Right atrium auricular region (tissue), 2 donors: Measurements from ENCODE around the gene RIOX2. TPM values are rescaled to one million over a fixed set of nuclear protein-coding genes. Genes with fewer than 3 reads are reported as not detected.
"Not testable (repeated sequence)": the region's sequence is repeated elsewhere in the genome, so short reads cannot be mapped to it uniquely, and the experiment has no call there.

ENCODE experiments used
- DNase-seq: peaks from one replicate; pipeline ENCODE4 v3.0.0-alpha.2; 2019; ENCODE audit warnings: low spot score
- H3K27ac ChIP-seq, 2 donors: fragments of 200-600 bp; sonication (generic); 1 replicate in 1 of 2; 2 replicates in 1 of 2; pipeline ENCODE4 v1.5.1; 2016 to 2019
- H3K27me3 ChIP-seq, 2 donors: fragments of 200-600 bp; sonication (generic); one replicate each; pipeline versions ENCODE4 v1.5.1 to v1.6.0; 2017 to 2019
- H3K36me3 ChIP-seq: fragments of 200-600 bp; sonication (generic); one replicate; pipeline ENCODE4 v1.5.1; 2016
- H3K4me1 ChIP-seq, 2 donors: fragments of 200-600 bp; sonication (generic); one replicate each; pipeline versions ENCODE4 v1.5.1 to v1.6.0; 2017 to 2019
- H3K4me3 ChIP-seq, 2 donors: fragments of 200-600 bp; sonication (generic); 1 replicate in 1 of 2; 2 replicates in 1 of 2; pipeline ENCODE4 v1.5.1; 2017 to 2019; ENCODE audit warnings: mild to moderate bottlenecking in 1 of 2, moderate library complexity in 1 of 2
- H3K9me3 ChIP-seq, 2 donors: fragments of 200-600 bp; sonication (generic); one replicate each; pipeline ENCODE4 v1.5.1; 2019
- total RNA-seq, 2 donors: library from RNA; depleted of rRNA; stranded (reverse); fragments of >200 nt; gene quantifications; one replicate each; pipeline ENCODE4 v1.1.0, GENCODE V29; 2016
- TF ChIP-seq, protein P1 (sequence below), 2 donors: fragments of 200-600 bp; sonication (generic); IDR thresholded peaks; one replicate each; pipeline ENCODE4 v1.5.1; 2019; ENCODE audit warnings: antibody characterized with exemption in 2 of 2

Gene RIOX2
- total RNA-seq, 2 donors from 2014 or later = 9.5 to 13.6 TPM

GRCh38 chr3:98012979-98013378 lies 40.7 kb upstream of the RIOX2 start:
- DNase-seq = no peak
- H3K36me3 ChIP-seq = no peaks in the 10 kb centered on the region
- H3K4me1 ChIP-seq = peaks cover 0 to 9% of the 10 kb centered on the region in 2 donors
- H3K27me3 ChIP-seq = no peaks in the 10 kb centered on the region
- TF ChIP-seq, protein P1, sequence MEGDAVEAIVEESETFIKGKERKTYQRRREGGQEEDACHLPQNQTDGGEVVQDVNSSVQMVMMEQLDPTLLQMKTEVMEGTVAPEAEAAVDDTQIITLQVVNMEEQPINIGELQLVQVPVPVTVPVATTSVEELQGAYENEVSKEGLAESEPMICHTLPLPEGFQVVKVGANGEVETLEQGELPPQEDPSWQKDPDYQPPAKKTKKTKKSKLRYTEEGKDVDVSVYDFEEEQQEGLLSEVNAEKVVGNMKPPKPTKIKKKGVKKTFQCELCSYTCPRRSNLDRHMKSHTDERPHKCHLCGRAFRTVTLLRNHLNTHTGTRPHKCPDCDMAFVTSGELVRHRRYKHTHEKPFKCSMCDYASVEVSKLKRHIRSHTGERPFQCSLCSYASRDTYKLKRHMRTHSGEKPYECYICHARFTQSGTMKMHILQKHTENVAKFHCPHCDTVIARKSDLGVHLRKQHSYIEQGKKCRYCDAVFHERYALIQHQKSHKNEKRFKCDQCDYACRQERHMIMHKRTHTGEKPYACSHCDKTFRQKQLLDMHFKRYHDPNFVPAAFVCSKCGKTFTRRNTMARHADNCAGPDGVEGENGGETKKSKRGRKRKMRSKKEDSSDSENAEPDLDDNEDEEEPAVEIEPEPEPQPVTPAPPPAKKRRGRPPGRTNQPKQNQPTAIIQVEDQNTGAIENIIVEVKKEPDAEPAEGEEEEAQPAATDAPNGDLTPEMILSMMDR (IDR thresholded peaks at IDR 0.05) = no peak
- no peak overlapping the region for H3K4me3 ChIP-seq
- H3K9me3 ChIP-seq = peaks cover 0 to 4% of the 10 kb centered on the region in 2 donors
- no peak overlapping the region for H3K27ac ChIP-seq

- H3K9me3 ChIP-seq, H3K36me3 ChIP-seq, H3K27me3 ChIP-seq, DNase-seq, H3K4me1 ChIP-seq, H3K4me3 ChIP-seq, H3K27ac ChIP-seq: not testable (repeated sequence)
Observed at GRCh38 chr3:98010883-98011449, 38.7 kb upstream of the RIOX2 start.

DNA sequence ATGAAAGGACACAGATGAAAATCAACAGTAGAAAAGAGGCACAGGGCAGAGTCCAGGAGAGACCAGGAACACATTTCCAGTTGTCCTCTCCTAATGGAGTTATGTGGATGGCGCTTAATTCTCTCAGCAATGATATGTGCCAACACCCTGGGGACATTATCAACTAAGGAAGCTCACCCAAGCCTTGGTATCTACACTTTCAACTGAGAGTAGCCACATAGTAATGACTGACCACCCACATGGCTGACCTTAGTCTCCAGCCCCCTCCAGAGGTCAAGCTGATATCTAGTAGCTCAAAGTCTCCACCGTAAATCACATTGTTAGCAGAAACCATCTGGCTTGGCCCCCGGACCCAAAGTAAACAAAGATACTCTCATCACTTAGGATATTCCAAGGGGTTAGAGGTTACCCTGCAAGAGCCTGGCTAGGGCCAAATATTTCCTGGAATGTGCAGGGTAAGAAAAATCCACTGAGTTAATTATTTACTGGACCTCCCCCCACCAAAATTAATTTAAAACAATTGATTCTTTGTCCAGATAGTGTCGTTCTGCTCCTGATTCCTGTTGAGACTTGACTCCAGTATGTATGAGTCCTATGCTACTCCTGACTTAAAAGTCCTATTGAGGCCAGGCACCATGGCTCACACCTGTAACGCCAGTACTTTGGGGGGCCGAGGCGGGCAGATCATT lies 38.1 kb upstream of the RIOX2 start:
- Histone ChIP-seq H3K9me3 (peaks cover 0 to 4% of the 10 kb centered on the region in 2 donors), H3K4me1 (peaks cover 0 to 9% of the 10 kb centered on the region in 2 donors), H3K4me3 (no peak overlapping the region), H3K36me3 (no peaks in the 10 kb centered on the region), H3K27ac (no peak overlapping the region), H3K27me3 (no peaks in the 10 kb centered on the region)
- TF ChIP-seq, protein P1 (IDR thresholded peaks at IDR 0.05) = no peak
- no peak for DNase-seq

GRCh38 chr3:98008855-98009254 lies 36.6 kb upstream of the RIOX2 start:
- DNase-seq = no peak
- H3K9me3 ChIP-seq = peaks cover 0 to 4% of the 10 kb centered on the region in 2 donors
- TF ChIP-seq, protein P1 (IDR thresholded peaks at IDR 0.05) = no peak
- H3K27me3 ChIP-seq = no peaks in the 10 kb centered on the region
- no peaks in the 10 kb centered on the region for H3K36me3 ChIP-seq
- no peak overlapping the region for H3K4me3 ChIP-seq
- peaks cover 0 to 4% of the 10 kb centered on the region in 2 donors for H3K4me1 ChIP-seq
- H3K27ac ChIP-seq = no peak overlapping the region

DNA sequence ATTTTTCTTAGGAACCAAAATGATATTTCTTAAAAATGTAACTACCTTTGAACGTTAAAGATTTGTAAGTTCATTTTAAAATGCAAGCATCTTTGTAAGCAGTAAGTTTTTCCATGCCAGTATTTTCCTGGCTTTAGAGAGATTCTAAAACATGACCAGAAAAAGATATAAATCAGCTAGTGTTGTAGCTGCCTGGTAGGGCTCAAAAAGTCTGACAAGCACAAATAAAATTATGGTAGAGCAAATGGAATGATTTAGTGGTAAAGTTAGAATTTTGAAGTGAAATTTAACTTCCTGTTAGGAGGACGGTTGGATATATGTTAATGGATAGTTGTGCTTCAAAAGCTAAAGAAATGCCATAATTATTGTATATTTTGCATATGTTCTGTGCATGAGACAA lies 33.2 kb upstream of the RIOX2 start:
- Histone ChIP-seq H3K36me3 (no peaks in the 10 kb centered on the region), H3K27ac (no peak overlapping the region), H3K27me3 (no peaks in the 10 kb centered on the region), H3K4me1 (no peaks in the 10 kb centered on the region), H3K4me3 (no peak overlapping the region), H3K9me3 (no peaks in the 10 kb centered on the region)
- TF ChIP-seq, protein P1 (IDR thresholded peaks at IDR 0.05) = no peak
- DNase-seq = no peak

GRCh38 chr3:98004721-98005120 lies 32.5 kb upstream of the RIOX2 start:
- H3K4me1 ChIP-seq = no peaks in the 10 kb centered on the region
- no peaks in the 10 kb centered on the region for H3K27me3 ChIP-seq
- no peaks in the 10 kb centered on the region for H3K9me3 ChIP-seq
- TF ChIP-seq, protein P1 (IDR thresholded peaks at IDR 0.05) = no peak
- H3K4me3 ChIP-seq = no peak overlapping the region
- no peak for DNase-seq
- no peaks in the 10 kb centered on the region for H3K36me3 ChIP-seq
- no peak overlapping the region for H3K27ac ChIP-seq
